Measurements from ENCODE around the gene SYMPK. TPM values are rescaled to one million over a fixed set of nuclear protein-coding genes. Genes with fewer than 3 reads are reported as not detected.
"Not testable (repeated sequence)": the region's sequence is repeated elsewhere in the genome, so short reads cannot be mapped to it uniquely, and the experiment has no call there.

SYMPK gene
- total and polyA plus RNA-seq, 8 donors: 32.2 to 420 (median 79.8) TPM

DNA sequence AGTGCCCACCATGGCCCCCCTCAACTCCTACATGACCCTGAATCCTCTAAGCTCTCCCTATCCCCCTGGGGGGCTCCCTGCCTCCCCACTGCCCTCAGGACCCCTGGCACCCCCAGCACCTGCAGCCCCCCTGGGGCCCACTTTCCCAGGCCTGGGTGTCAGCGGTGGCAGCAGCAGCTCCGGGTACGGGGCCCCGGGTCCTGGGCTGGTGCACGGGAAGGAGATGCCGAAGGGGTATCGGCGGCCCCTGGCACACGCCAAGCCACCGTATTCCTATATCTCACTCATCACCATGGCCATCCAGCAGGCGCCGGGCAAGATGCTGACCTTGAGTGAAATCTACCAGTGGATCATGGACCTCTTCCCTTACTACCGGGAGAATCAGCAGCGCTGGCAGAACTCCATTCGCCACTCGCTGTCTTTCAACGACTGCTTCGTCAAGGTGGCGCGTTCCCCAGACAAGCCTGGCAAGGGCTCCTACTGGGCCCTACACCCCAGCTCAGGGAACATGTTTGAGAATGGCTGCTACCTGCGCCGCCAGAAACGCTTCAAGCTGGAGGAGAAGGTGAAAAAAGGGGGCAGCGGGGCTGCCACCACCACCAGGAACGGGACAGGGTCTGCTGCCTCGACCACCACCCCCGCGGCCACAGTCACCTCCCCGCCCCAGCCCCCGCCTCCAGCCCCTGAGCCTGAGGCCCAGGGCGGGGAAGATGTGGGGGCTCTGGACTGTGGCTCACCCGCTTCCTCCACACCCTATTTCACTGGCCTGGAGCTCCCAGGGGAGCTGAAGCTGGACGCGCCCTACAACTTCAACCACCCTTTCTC lies 9.4 kb upstream of the SYMPK start:
- intact Hi-C loops (cut with DNase I; ENCODE audit: low total_unique reads): no loop called here
- Histone ChIP-seq H3K27ac (peak overlapping the region in 1 of 5 donors; percentile 7), H3K27me3 (peaks cover 0 to 12% (median 0%) of the 10 kb centered on the region in 3 donors), H3K9me3 (no peaks in the 10 kb centered on the region), H3K4me3 (no peak overlapping the region), H3K36me3 (peaks cover 0 to 13% (median 6%) of the 10 kb centered on the region in 4 donors), H3K4me1 (peaks cover 33 to 71% (median 56%) of the 10 kb centered on the region in 4 donors)
- DNase-seq: no peak
- 91 to 94% (median 92%) methylated on average over 29 to 34 of the region's 34 CpGs for WGBS, 5 donors
- TF ChIP-seq POLR2AphosphoS5 (IDR thresholded peaks at IDR 0.05) (no peak), EP300 (IDR thresholded peaks at IDR 0.05) (no peak), POLR2A (IDR thresholded peaks at IDR 0.05) (no peak)
- TF ChIP-seq, protein P1, sequence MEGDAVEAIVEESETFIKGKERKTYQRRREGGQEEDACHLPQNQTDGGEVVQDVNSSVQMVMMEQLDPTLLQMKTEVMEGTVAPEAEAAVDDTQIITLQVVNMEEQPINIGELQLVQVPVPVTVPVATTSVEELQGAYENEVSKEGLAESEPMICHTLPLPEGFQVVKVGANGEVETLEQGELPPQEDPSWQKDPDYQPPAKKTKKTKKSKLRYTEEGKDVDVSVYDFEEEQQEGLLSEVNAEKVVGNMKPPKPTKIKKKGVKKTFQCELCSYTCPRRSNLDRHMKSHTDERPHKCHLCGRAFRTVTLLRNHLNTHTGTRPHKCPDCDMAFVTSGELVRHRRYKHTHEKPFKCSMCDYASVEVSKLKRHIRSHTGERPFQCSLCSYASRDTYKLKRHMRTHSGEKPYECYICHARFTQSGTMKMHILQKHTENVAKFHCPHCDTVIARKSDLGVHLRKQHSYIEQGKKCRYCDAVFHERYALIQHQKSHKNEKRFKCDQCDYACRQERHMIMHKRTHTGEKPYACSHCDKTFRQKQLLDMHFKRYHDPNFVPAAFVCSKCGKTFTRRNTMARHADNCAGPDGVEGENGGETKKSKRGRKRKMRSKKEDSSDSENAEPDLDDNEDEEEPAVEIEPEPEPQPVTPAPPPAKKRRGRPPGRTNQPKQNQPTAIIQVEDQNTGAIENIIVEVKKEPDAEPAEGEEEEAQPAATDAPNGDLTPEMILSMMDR (IDR thresholded peaks at IDR 0.05): no peak

DNA sequence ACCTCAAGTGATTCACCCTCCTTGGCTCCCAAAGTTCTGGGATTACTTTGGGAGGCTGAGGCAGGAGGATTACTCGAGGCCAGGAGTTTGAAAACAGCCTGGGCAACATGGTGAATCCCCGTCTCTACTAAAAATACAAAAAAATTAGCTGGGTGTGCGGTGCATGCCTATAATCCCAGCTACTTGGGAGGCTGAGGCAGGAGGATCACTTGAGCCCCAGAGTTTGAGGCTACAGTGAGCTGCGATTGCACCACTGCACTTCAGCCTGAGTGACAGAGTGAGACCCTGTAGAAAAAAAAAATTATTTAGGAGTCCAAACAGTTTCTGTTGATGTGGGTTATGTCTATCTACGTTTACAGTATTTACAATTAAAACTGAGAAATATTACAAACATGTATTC lies 7.9 kb upstream of the SYMPK start:
- WGBS, 5 donors: 67 to 83% (median 72%) methylated on average over 5 of the region's 5 CpGs
- no peak overlapping the region for H3K4me3 ChIP-seq
- no peak for DNase-seq
- peaks cover 19 to 56% (median 42%) of the 10 kb centered on the region in 4 donors for H3K4me1 ChIP-seq
- no peaks in the 10 kb centered on the region for H3K9me3 ChIP-seq
- H3K27me3 ChIP-seq: peaks cover 0 to 10% (median 0%) of the 10 kb centered on the region in 3 donors
- H3K36me3 ChIP-seq: peaks cover 0 to 13% (median 6%) of the 10 kb centered on the region in 4 donors
- intact Hi-C loops (cut with DNase I; ENCODE audit: low total_unique reads): no loop called here
- H3K27ac ChIP-seq: peak overlapping the region in 1 of 5 donors; percentile 38
- TF ChIP-seq POLR2A (IDR thresholded peaks at IDR 0.05) (no peak), POLR2AphosphoS5 (IDR thresholded peaks at IDR 0.05) (no peak), EP300 (IDR thresholded peaks at IDR 0.05) (no peak)
- TF ChIP-seq, protein P1 (IDR thresholded peaks at IDR 0.05): no peak

DNA sequence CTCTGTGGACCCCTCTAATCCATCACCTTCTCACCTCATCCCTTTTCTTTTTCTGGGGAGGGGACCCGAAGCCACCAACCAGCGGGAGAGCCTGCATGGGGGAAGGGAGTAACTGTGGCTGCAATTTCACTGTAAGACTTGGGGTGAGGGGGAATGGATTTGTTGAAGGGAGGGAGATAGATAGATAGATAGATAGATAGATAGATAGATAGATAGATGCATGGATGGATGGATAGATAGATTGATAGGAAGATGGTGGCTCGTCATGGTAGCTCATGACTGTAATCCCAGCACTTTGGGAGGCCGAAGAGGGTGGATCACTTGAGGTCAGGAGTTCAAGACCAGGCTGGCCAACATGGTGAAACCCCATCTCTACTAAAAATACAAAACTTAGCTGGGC lies 4.3 kb upstream of the SYMPK start:
- H3K27ac ChIP-seq: peak overlapping the region; percentile 78 to 96 (median 92)
- WGBS, 5 donors: 29 to 53% (median 40%) methylated on average over 4 of the region's 4 CpGs

DNA sequence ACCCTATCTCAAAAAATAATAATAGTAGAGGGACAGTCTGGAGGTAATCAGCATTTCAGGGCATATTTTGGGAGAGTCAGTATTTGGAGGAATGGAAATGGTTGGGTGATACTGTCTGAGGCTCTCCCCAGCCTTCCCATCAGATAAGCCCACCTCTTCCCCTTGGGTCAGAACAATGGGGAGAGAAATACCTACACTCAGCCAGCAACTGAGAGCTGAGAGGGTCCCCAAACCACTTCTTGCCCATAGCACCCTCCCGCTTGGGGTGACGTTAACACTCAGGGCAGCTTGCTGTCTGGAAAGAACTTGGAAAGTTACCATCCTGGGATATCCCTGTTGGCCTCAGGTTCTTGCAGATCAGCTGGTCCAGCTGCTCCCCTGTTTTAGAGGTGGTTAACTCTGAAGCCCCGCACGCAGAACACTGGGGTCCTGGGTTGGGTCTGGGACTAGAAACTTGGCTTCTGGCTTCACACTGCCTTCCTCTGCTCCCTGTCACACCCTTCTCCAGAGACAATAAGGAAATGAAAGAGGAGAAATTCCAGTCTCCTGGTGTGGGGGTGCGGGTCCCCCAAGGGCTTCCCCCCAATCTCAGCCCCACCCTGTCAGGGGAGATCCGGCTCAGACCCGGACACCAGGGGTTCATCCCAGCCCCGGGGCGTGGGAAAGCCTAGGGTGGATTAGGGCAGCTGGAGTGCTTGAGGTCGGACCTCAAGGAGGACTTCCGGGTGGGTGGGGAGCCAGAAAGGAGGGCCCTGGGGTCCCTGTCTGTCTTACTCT lies 3.6 kb upstream of the SYMPK start:
- TF ChIP-seq, protein P1 (IDR thresholded peaks at IDR 0.05): no peak
- TF ChIP-seq POLR2AphosphoS5 (IDR thresholded peaks at IDR 0.05): peak in 1 of 3 donors; percentile 6
- TF ChIP-seq POLR2A (IDR thresholded peaks at IDR 0.05): no peak
- Histone ChIP-seq H3K27ac (peak overlapping the region; percentile 78 to 96 (median 92)), H3K36me3 (no peaks in the 10 kb centered on the region), H3K4me1 (peaks cover 17 to 35% (median 27%) of the 10 kb centered on the region in 4 donors), H3K4me3 (peak overlapping the region; percentile 75 to 97 (median 90)), H3K9me3 (no peaks in the 10 kb centered on the region), H3K27me3 (peaks cover 0 to 34% (median 9%) of the 10 kb centered on the region in 3 donors)
- DNase-seq: peak in 1 of 2 donors; percentile 45
- WGBS, 5 donors: 25 to 54% (median 39%) methylated on average over 11 of the region's 11 CpGs
- intact Hi-C loops (cut with DNase I; ENCODE audit: low total_unique reads): no loop called here

More for the DNA sequence above, 4.3 kb upstream of the SYMPK start:
- H3K36me3 ChIP-seq; DNase-seq; intact Hi-C loops (cut with DNase I; ENCODE audit: low total_unique reads); H3K9me3 ChIP-seq: not testable (repeated sequence)
- Histone ChIP-seq H3K4me1 (peaks cover 10 to 35% (median 25%) of the 10 kb centered on the region in 4 donors), H3K4me3 (peak overlapping the region; percentile 75 to 97 (median 90)), H3K27me3 (peaks cover 0 to 34% (median 9%) of the 10 kb centered on the region in 3 donors)
